Omental fat pad (tissue), 4 donors: ENCODE data around the gene NRG4. TPM values are rescaled to one million over a fixed set of nuclear protein-coding genes. Genes with fewer than 3 reads are reported as not detected.

Experiments
- ATAC-seq: fragments of 150-250 bp; one replicate; pipeline ENCODE4 v1.9.1; 2016; ENCODE audit warnings: mild to moderate bottlenecking, moderate library complexity; ENCODE audit not compliant: low FRiP score
- DNase-seq: peaks from one replicate; pipeline ENCODE4 v3.0.0-alpha.2; 2019; ENCODE audit warnings: low spot score
- total RNA-seq, 4 donors: library from RNA; depleted of rRNA; stranded (reverse); fragments of >200 nt; gene quantifications; one replicate each; pipeline ENCODE4 v1.1.0, GENCODE V29; 2016
- TF ChIP-seq, protein P1 (sequence below), 3 donors: fragments of 450-650 bp; IDR thresholded peaks; one replicate each; pipeline ENCODE4 v1.5.1; 2016 to 2017; ENCODE audit warnings: antibody characterized with exemption in 3 of 3, mild to moderate bottlenecking in 3 of 3, moderate library complexity in 2 of 3

The NRG4 gene, protein sequence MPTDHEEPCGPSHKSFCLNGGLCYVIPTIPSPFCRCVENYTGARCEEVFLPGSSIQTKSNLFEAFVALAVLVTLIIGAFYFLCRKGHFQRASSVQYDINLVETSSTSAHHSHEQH
- total RNA-seq: 1 to 10 TPM in 3 of 4 donors, not detected in 1; 1.1 to 7.5 (median 2.9) TPM

DNA sequence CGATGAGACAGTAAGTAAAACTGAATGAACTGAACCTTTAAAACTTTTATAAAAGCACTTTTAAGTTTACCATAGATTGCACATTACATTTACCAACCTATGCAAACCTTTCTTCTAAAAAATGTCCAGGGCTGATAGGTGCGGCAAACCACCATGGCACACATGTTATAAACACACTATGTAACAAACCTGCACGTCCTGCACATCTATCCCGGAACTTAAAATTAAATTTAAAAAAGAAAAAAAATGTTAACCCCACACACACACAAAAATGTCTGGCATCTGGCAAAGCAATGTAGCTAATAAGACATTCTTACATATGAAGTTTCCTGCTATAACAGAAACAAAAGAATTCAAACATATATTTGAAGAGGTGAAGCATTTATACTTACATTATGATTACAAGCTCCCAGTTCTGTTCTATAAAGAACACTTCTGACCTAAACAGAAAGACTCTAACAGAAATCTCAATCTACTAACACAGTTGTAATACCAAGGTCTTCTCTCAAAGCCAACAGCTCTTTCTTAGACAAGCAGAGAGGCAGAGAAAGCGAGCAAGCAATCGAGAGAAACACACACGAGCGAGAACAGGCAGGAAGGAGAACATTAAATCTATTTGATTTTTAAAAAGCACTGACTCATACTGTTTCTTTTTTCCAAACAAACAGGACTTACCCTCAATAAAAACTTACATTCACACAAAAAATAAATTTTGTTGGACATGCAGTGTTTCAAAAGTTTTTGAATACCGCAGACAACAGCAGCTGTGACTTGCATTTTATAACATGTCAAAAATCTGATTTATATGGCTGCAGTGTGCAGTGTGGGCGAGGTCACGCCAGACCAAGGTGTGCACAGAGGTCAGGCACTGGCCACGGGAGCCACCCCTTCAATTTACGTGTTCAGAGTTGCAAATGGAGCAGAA is at the start of gene NRG4:
Gene NRG4, minus strand, starts transcription at position 798 of the 925 bp plus-strand sequence. CDS start 1,194 bp downstream, outside the sequence.
- peak; percentile 82 for ATAC-seq
- TF ChIP-seq, protein P1, sequence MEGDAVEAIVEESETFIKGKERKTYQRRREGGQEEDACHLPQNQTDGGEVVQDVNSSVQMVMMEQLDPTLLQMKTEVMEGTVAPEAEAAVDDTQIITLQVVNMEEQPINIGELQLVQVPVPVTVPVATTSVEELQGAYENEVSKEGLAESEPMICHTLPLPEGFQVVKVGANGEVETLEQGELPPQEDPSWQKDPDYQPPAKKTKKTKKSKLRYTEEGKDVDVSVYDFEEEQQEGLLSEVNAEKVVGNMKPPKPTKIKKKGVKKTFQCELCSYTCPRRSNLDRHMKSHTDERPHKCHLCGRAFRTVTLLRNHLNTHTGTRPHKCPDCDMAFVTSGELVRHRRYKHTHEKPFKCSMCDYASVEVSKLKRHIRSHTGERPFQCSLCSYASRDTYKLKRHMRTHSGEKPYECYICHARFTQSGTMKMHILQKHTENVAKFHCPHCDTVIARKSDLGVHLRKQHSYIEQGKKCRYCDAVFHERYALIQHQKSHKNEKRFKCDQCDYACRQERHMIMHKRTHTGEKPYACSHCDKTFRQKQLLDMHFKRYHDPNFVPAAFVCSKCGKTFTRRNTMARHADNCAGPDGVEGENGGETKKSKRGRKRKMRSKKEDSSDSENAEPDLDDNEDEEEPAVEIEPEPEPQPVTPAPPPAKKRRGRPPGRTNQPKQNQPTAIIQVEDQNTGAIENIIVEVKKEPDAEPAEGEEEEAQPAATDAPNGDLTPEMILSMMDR (IDR thresholded peaks at IDR 0.05): no peak
- no peak for DNase-seq

DNA sequence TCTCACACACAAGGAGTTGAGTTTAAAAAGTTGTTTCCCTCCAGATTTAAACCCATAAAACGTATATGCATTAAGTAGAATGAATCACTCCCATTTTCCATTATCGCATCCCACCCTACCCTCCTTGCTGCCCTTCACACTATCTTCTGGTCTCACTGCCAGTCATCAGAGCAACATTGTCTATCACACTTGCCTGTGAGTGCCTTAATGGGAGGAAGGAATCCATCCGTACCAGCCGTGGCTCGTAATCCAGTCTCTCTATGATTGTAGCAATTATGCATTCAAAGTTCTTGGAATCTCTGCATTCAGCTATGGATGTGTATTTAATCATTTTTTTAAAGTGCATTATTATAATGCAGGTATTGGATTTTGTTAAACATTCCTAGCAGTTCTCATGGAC is 49.5 kb upstream of the NRG4 start:
- ATAC-seq (no peak), DNase-seq (no peak)
- TF ChIP-seq, protein P1 (IDR thresholded peaks at IDR 0.05): no peak

DNA sequence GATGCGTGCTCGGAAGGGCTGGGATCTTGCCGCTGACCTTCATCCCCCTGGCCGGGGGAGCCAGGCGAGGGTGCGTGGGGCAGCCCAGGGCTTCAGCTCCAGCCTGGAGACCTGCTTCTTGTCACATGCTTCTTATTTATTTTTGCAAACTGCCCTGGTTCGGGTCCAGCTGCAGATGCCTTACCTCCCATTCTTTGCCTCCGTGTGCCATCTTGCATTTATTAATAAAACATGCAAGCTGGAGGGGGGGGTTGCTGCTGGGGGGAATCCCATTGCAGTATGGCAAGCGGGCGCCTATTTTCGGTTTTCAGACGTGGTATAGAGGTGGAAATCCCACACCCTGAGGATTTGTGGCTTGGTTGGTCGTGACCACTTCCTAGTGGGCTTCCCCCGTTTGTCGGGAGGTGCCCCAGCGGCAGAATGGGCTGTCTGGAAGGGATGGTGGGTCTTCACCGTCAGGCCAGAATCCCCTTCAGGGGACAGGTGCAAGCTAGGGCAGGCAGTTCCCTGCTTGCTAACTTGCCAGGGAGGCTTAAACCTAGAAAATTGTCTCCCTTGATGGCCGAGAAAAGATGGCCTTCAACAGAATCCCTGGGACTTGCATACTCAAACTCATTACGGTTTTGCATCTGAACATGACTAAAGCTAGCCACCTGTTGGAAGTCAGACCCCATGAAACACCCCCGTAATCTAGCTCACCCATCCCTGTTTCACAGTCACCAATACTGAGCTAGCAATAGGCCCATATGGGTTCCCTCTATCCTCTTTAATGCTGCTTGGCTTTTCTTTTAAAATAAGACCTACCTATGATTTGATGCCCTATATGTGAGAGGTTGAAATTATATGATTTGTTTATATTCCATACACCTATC is 48.1 kb upstream of the NRG4 start:
- TF ChIP-seq, protein P1 (IDR thresholded peaks at IDR 0.05): no peak
- no peak for DNase-seq
- no peak for ATAC-seq

DNA sequence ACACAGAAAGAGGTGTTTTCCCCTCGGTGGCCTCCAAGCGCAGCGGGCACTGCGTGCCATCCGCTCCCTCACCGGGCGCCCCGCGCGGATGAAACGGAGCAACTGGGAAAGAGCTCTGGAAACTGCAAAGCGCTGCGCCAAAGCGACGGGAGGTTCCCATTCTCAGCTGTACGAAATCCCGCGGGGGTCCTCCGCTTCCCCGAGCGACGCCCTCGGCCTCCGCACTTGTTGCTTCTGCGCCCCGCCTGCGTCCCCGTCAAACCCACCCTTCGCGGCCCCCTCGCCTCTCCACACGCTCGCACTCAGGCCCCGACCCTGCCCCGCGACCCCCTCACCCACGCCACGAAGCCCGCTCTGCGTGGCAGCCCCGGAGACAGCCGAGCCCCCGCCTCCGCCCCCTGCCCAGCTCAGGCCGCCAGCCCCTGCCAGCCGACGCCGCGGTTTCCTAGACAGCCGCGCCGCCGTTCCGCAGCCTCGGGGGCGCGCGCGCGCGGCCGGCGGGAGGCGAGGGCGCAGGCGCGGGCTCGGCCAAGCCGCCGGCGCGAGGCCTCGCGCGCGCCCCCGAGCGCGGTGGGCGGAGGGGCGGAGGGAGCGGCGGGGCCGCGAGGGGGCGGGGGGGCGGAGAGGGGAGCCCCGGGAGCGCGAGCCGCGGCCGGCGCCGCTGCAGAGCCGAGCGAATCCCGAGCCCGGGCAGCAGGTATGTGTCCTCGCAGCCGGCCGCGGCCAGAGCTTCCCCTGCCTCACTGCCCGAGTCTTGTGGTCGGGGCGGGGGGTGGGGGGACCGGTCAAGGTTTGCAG is 47.3 kb upstream of the NRG4 start, which contains the start of gene TMEM266:
Gene TMEM266, plus strand, starts transcription at position 666 of the 798 bp plus-strand sequence. CDS start 74,279 bp downstream, outside the sequence.
- DNase-seq (no peak), ATAC-seq (peak; percentile 74)
- TF ChIP-seq, protein P1 (IDR thresholded peaks at IDR 0.05): no peak

- no peak for DNase-seq
- TF ChIP-seq, protein P1 (IDR thresholded peaks at IDR 0.05): no peak
- peak; percentile 73 for ATAC-seq
Measured at GRCh38 chr15:76058714-76059319, 46.6 kb upstream of the NRG4 start.
